Measurements from ENCODE around the gene MOB4.
"Not testable (repeated sequence)": the region's sequence is repeated elsewhere in the genome, so short reads cannot be mapped to it uniquely, and the experiment has no call there.

Gene MOB4

GRCh38 chr2:197515739-197516392, at the start of gene MOB4:
Gene MOB4, plus strand, starts transcription at chr2:197516066. Its CDS starts 21 bp downstream, at chr2:197516087.
- DNase-seq (ENCODE audit: low read depth), result peak; percentile 83

GRCh38 chr2:197472166-197472565, 43.7 kb upstream of the MOB4 start:
- DNase-seq (ENCODE audit: low read depth), result no peak

- DNase-seq (ENCODE audit: low read depth), result no peak
Measured at GRCh38 chr2:197477797-197478196, 38.1 kb upstream of the MOB4 start.

- no peak for DNase-seq (ENCODE audit: low read depth)
Measured at GRCh38 chr2:197480165-197481036, 35.5 kb upstream of the MOB4 start.

- not testable (repeated sequence) for DNase-seq (ENCODE audit: low read depth)
Measured at GRCh38 chr2:197484248-197484647, 31.6 kb upstream of the MOB4 start.

- no peak for DNase-seq (ENCODE audit: low read depth)
Measured at GRCh38 chr2:197486175-197486574, 29.7 kb upstream of the MOB4 start.

GRCh38 chr2:197487385-197487784, 28.5 kb upstream of the MOB4 start:
- no peak for DNase-seq (ENCODE audit: low read depth)

- DNase-seq (ENCODE audit: low read depth), result no peak
Measured at GRCh38 chr2:197495433-197496134, 20.3 kb upstream of the MOB4 start.

GRCh38 chr2:197496695-197497094, 19.2 kb upstream of the MOB4 start:
- no peak for DNase-seq (ENCODE audit: low read depth)

GRCh38 chr2:197497326-197497725, 18.5 kb upstream of the MOB4 start:
- DNase-seq (ENCODE audit: low read depth), result no peak

- no peak for DNase-seq (ENCODE audit: low read depth)
Measured at GRCh38 chr2:197498235-197498936, 17.5 kb upstream of the MOB4 start.

- DNase-seq (ENCODE audit: low read depth), result peak; percentile 34
Measured at GRCh38 chr2:197498937-197499593, 16.8 kb upstream of the MOB4 start.

GRCh38 chr2:197499594-197500502, 16.0 kb upstream of the MOB4 start, which contains the start of the genes HSPD1 and HSPE1:
Gene HSPD1, minus strand, starts transcription at chr2:197499840. Its CDS starts 992 bp downstream, at chr2:197498848.
Gene HSPE1, plus strand, starts transcription at chr2:197500379. Its CDS starts 58 bp downstream, at chr2:197500437.
- DNase-seq (ENCODE audit: low read depth), result peak; percentile 96

- DNase-seq (ENCODE audit: low read depth), result no peak
Measured at GRCh38 chr2:197500503-197501131, 15.2 kb upstream of the MOB4 start.

GRCh38 chr2:197502201-197502600, 13.7 kb upstream of the MOB4 start:
- no peak for DNase-seq (ENCODE audit: low read depth)

GRCh38 chr2:197502685-197503084, 13.2 kb upstream of the MOB4 start:
- no peak for DNase-seq (ENCODE audit: low read depth)

GRCh38 chr2:197504000-197504399, 11.9 kb upstream of the MOB4 start:
- no peak for DNase-seq (ENCODE audit: low read depth)

- no peak for DNase-seq (ENCODE audit: low read depth)
Measured at GRCh38 chr2:197504512-197504911, 11.4 kb upstream of the MOB4 start.

- DNase-seq (ENCODE audit: low read depth), result no peak
Measured at GRCh38 chr2:197506658-197507057, 9.2 kb upstream of the MOB4 start.

- no peak for DNase-seq (ENCODE audit: low read depth)
Measured at GRCh38 chr2:197513915-197514314, 2.0 kb upstream of the MOB4 start.
